GM23248 (cell line): ENCODE results near the gene TRAF3IP1.

ENCODE experiments used
- EZH2 ChIP-seq: fragments of 200-600 bp; sonication (generic); IDR thresholded peaks from 2 replicates; pipeline ENCODE4 v1.6.1; 2018; ENCODE audit warnings: antibody characterized with exemption, mild to moderate bottlenecking; ENCODE audit not compliant: insufficient read depth, poor library complexity, severe bottlenecking
- EZH2phosphoT487 ChIP-seq: fragments of 200-600 bp; sonication (generic); IDR thresholded peaks from 2 replicates; pipeline ENCODE4 v1.6.1; 2018; ENCODE audit warnings: antibody characterized with exemption, moderate library complexity, mild to moderate bottlenecking, low read depth; ENCODE audit not compliant: insufficient read depth

GRCh38 chr2:238422285-238422684 is 102.0 kb downstream of the TRAF3IP1 start:
- TF ChIP-seq EZH2 (no peak), EZH2phosphoT487 (no peak)
